Measurements from ENCODE around the gene GSG1L. TPM values are rescaled to one million over a fixed set of nuclear protein-coding genes. Genes with fewer than 3 reads are reported as not detected.

Gene GSG1L
- polyA plus RNA-seq, 2 donors, result 0.12 to 0.19 TPM

GRCh38 chr16:27911486-27911885 lies 152.0 kb downstream of the GSG1L start:
- Histone ChIP-seq H3K36me3 (ENCODE audit: control insufficient read depth in 2 of 2, insufficient read depth in 2 of 2, low read length in 1 of 2) (no peaks in the 10 kb centered on the region), H3K4me1 (ENCODE audit: control insufficient read depth in 2 of 2, insufficient read depth in 2 of 2, low read length in 1 of 2) (no peaks in the 10 kb centered on the region), H3K4me3 (ENCODE audit: low read depth in 1 of 2, low read length in 2 of 2) (no peak overlapping the region), H3K9me3 (ENCODE audit: control insufficient read depth in 2 of 2, insufficient read depth in 1 of 2, low read depth in 1 of 2, low read length in 1 of 2) (peaks cover 0 to 3% of the 10 kb centered on the region in 2 donors), H3K27me3 (ENCODE audit: control insufficient read depth in 1 of 2, insufficient read depth in 2 of 2, low read length in 2 of 2) (no peaks in the 10 kb centered on the region), H3K27ac (ENCODE audit: low read depth in 2 of 2, low read length in 1 of 2) (no peak overlapping the region)
- WGBS, 2 donors, result 43 to 55% methylated on average over 2 of the region's 2 CpGs

GRCh38 chr16:27907457-27907972 lies 156.0 kb downstream of the GSG1L start:
- WGBS, 2 donors, result 55 to 75% methylated on average over 1 of the region's 1 CpG
- peaks cover 0 to 4% of the 10 kb centered on the region in 2 donors for H3K27me3 ChIP-seq (ENCODE audit: control insufficient read depth in 1 of 2, insufficient read depth in 2 of 2, low read length in 2 of 2)
- H3K36me3 ChIP-seq (ENCODE audit: control insufficient read depth in 2 of 2, insufficient read depth in 2 of 2, low read length in 1 of 2), result no peaks in the 10 kb centered on the region
- H3K4me3 ChIP-seq (ENCODE audit: low read depth in 1 of 2, low read length in 2 of 2), result no peak overlapping the region
- H3K4me1 ChIP-seq (ENCODE audit: control insufficient read depth in 2 of 2, insufficient read depth in 2 of 2, low read length in 1 of 2), result no peaks in the 10 kb centered on the region
- H3K9me3 ChIP-seq (ENCODE audit: control insufficient read depth in 2 of 2, insufficient read depth in 1 of 2, low read depth in 1 of 2, low read length in 1 of 2), result peaks cover 0 to 3% of the 10 kb centered on the region in 2 donors
- H3K27ac ChIP-seq (ENCODE audit: low read depth in 2 of 2, low read length in 1 of 2), result no peak overlapping the region

- Histone ChIP-seq H3K36me3 (ENCODE audit: control insufficient read depth in 2 of 2, insufficient read depth in 2 of 2, low read length in 1 of 2) (no peaks in the 10 kb centered on the region), H3K27me3 (ENCODE audit: control insufficient read depth in 1 of 2, insufficient read depth in 2 of 2, low read length in 2 of 2) (peaks cover 0 to 4% of the 10 kb centered on the region in 2 donors), H3K4me1 (ENCODE audit: control insufficient read depth in 2 of 2, insufficient read depth in 2 of 2, low read length in 1 of 2) (no peaks in the 10 kb centered on the region), H3K4me3 (ENCODE audit: low read depth in 1 of 2, low read length in 2 of 2) (no peak overlapping the region), H3K27ac (ENCODE audit: low read depth in 2 of 2, low read length in 1 of 2) (no peak overlapping the region), H3K9me3 (ENCODE audit: control insufficient read depth in 2 of 2, insufficient read depth in 1 of 2, low read depth in 1 of 2, low read length in 1 of 2) (peaks cover 0 to 3% of the 10 kb centered on the region in 2 donors)
- 77 to 81% methylated on average over 3 of the region's 3 CpGs for WGBS, 2 donors
These were observed 156.6 kb downstream of the GSG1L start for GRCh38 chr16:27906883-27907282.

GRCh38 chr16:27903046-27903655 lies 160.4 kb downstream of the GSG1L start:
- Histone ChIP-seq H3K9me3 (ENCODE audit: control insufficient read depth in 2 of 2, insufficient read depth in 1 of 2, low read depth in 1 of 2, low read length in 1 of 2) (peaks cover 0 to 3% of the 10 kb centered on the region in 2 donors), H3K4me1 (ENCODE audit: control insufficient read depth in 2 of 2, insufficient read depth in 2 of 2, low read length in 1 of 2) (no peaks in the 10 kb centered on the region), H3K27ac (ENCODE audit: low read depth in 2 of 2, low read length in 1 of 2) (no peak overlapping the region), H3K27me3 (ENCODE audit: control insufficient read depth in 1 of 2, insufficient read depth in 2 of 2, low read length in 2 of 2) (peaks cover 0 to 4% of the 10 kb centered on the region in 2 donors), H3K4me3 (ENCODE audit: low read depth in 1 of 2, low read length in 2 of 2) (no peak overlapping the region), H3K36me3 (ENCODE audit: control insufficient read depth in 2 of 2, insufficient read depth in 2 of 2, low read length in 1 of 2) (no peaks in the 10 kb centered on the region)
- 66 to 75% methylated on average over 12 of the region's 12 CpGs for WGBS, 2 donors

GRCh38 chr16:27902551-27902950 lies 161.0 kb downstream of the GSG1L start:
- no peak overlapping the region for H3K27ac ChIP-seq (ENCODE audit: low read depth in 2 of 2, low read length in 1 of 2)
- peaks cover 0 to 4% of the 10 kb centered on the region in 2 donors for H3K27me3 ChIP-seq (ENCODE audit: control insufficient read depth in 1 of 2, insufficient read depth in 2 of 2, low read length in 2 of 2)
- no peaks in the 10 kb centered on the region for H3K36me3 ChIP-seq (ENCODE audit: control insufficient read depth in 2 of 2, insufficient read depth in 2 of 2, low read length in 1 of 2)
- H3K4me1 ChIP-seq (ENCODE audit: control insufficient read depth in 2 of 2, insufficient read depth in 2 of 2, low read length in 1 of 2), result no peaks in the 10 kb centered on the region
- peaks cover 0 to 3% of the 10 kb centered on the region in 2 donors for H3K9me3 ChIP-seq (ENCODE audit: control insufficient read depth in 2 of 2, insufficient read depth in 1 of 2, low read depth in 1 of 2, low read length in 1 of 2)
- H3K4me3 ChIP-seq (ENCODE audit: low read depth in 1 of 2, low read length in 2 of 2), result no peak overlapping the region
- 78 to 84% methylated on average over 8 of the region's 8 CpGs for WGBS, 2 donors

GRCh38 chr16:27901956-27902355 lies 161.6 kb downstream of the GSG1L start:
- WGBS, 2 donors, result 78 to 79% methylated on average over 8 of the region's 8 CpGs
- H3K36me3 ChIP-seq (ENCODE audit: control insufficient read depth in 2 of 2, insufficient read depth in 2 of 2, low read length in 1 of 2), result no peaks in the 10 kb centered on the region

GRCh38 chr16:27899736-27900135 lies 163.8 kb downstream of the GSG1L start:
- Histone ChIP-seq H3K9me3 (ENCODE audit: control insufficient read depth in 2 of 2, insufficient read depth in 1 of 2, low read depth in 1 of 2, low read length in 1 of 2) (peaks cover 0 to 3% of the 10 kb centered on the region in 2 donors), H3K27ac (ENCODE audit: low read depth in 2 of 2, low read length in 1 of 2) (no peak overlapping the region), H3K4me1 (ENCODE audit: control insufficient read depth in 2 of 2, insufficient read depth in 2 of 2, low read length in 1 of 2) (no peaks in the 10 kb centered on the region), H3K27me3 (ENCODE audit: control insufficient read depth in 1 of 2, insufficient read depth in 2 of 2, low read length in 2 of 2) (peaks cover 0 to 4% of the 10 kb centered on the region in 2 donors), H3K36me3 (ENCODE audit: control insufficient read depth in 2 of 2, insufficient read depth in 2 of 2, low read length in 1 of 2) (no peaks in the 10 kb centered on the region), H3K4me3 (ENCODE audit: low read depth in 1 of 2, low read length in 2 of 2) (no peak overlapping the region)
- 59 to 75% methylated on average over 4 of the region's 4 CpGs for WGBS, 2 donors

More at GRCh38 chr16:27901956-27902355, 161.6 kb downstream of the GSG1L start:
- H3K4me1 ChIP-seq (ENCODE audit: control insufficient read depth in 2 of 2, insufficient read depth in 2 of 2, low read length in 1 of 2), result no peaks in the 10 kb centered on the region
- H3K27ac ChIP-seq (ENCODE audit: low read depth in 2 of 2, low read length in 1 of 2), result no peak overlapping the region
- H3K4me3 ChIP-seq (ENCODE audit: low read depth in 1 of 2, low read length in 2 of 2), result no peak overlapping the region
- peaks cover 0 to 3% of the 10 kb centered on the region in 2 donors for H3K9me3 ChIP-seq (ENCODE audit: control insufficient read depth in 2 of 2, insufficient read depth in 1 of 2, low read depth in 1 of 2, low read length in 1 of 2)
- peaks cover 0 to 4% of the 10 kb centered on the region in 2 donors for H3K27me3 ChIP-seq (ENCODE audit: control insufficient read depth in 1 of 2, insufficient read depth in 2 of 2, low read length in 2 of 2)

GRCh38 chr16:27894386-27894785 lies 169.1 kb downstream of the GSG1L start:
- H3K9me3 ChIP-seq (ENCODE audit: control insufficient read depth in 2 of 2, insufficient read depth in 1 of 2, low read depth in 1 of 2, low read length in 1 of 2), result no peaks in the 10 kb centered on the region
- no peak overlapping the region for H3K4me3 ChIP-seq (ENCODE audit: low read depth in 1 of 2, low read length in 2 of 2)
- H3K27ac ChIP-seq (ENCODE audit: low read depth in 2 of 2, low read length in 1 of 2), result no peak overlapping the region
- no peaks in the 10 kb centered on the region for H3K4me1 ChIP-seq (ENCODE audit: control insufficient read depth in 2 of 2, insufficient read depth in 2 of 2, low read length in 1 of 2)
- 46% methylated on average over 8 of the region's 8 CpGs for WGBS, 2 donors
- no peaks in the 10 kb centered on the region for H3K27me3 ChIP-seq (ENCODE audit: control insufficient read depth in 1 of 2, insufficient read depth in 2 of 2, low read length in 2 of 2)
- no peaks in the 10 kb centered on the region for H3K36me3 ChIP-seq (ENCODE audit: control insufficient read depth in 2 of 2, insufficient read depth in 2 of 2, low read length in 1 of 2)

GRCh38 chr16:27892879-27893278 lies 170.6 kb downstream of the GSG1L start:
- no peaks in the 10 kb centered on the region for H3K36me3 ChIP-seq (ENCODE audit: control insufficient read depth in 2 of 2, insufficient read depth in 2 of 2, low read length in 1 of 2)
- H3K27me3 ChIP-seq (ENCODE audit: control insufficient read depth in 1 of 2, insufficient read depth in 2 of 2, low read length in 2 of 2), result no peaks in the 10 kb centered on the region
- H3K9me3 ChIP-seq (ENCODE audit: control insufficient read depth in 2 of 2, insufficient read depth in 1 of 2, low read depth in 1 of 2, low read length in 1 of 2), result no peaks in the 10 kb centered on the region
- no peak overlapping the region for H3K27ac ChIP-seq (ENCODE audit: low read depth in 2 of 2, low read length in 1 of 2)
- 38 to 52% methylated on average over 9 of the region's 9 CpGs for WGBS, 2 donors
- no peaks in the 10 kb centered on the region for H3K4me1 ChIP-seq (ENCODE audit: control insufficient read depth in 2 of 2, insufficient read depth in 2 of 2, low read length in 1 of 2)
- no peak overlapping the region for H3K4me3 ChIP-seq (ENCODE audit: low read depth in 1 of 2, low read length in 2 of 2)

GRCh38 chr16:27890866-27891265 lies 172.6 kb downstream of the GSG1L start:
- Histone ChIP-seq H3K27ac (ENCODE audit: low read depth in 2 of 2, low read length in 1 of 2) (no peak overlapping the region), H3K9me3 (ENCODE audit: control insufficient read depth in 2 of 2, insufficient read depth in 1 of 2, low read depth in 1 of 2, low read length in 1 of 2) (no peaks in the 10 kb centered on the region), H3K36me3 (ENCODE audit: control insufficient read depth in 2 of 2, insufficient read depth in 2 of 2, low read length in 1 of 2) (no peaks in the 10 kb centered on the region), H3K27me3 (ENCODE audit: control insufficient read depth in 1 of 2, insufficient read depth in 2 of 2, low read length in 2 of 2) (no peaks in the 10 kb centered on the region), H3K4me1 (ENCODE audit: control insufficient read depth in 2 of 2, insufficient read depth in 2 of 2, low read length in 1 of 2) (no peaks in the 10 kb centered on the region), H3K4me3 (ENCODE audit: low read depth in 1 of 2, low read length in 2 of 2) (no peak overlapping the region)
- 39 to 61% methylated on average over 10 to 12 of the region's 12 CpGs for WGBS, 2 donors

Data from esophagus (tissue), 2 donors.